Osteoblast (primary cell): ENCODE results near the gene SLITRK4. TPM values are rescaled to one million over a fixed set of nuclear protein-coding genes. Genes with fewer than 3 reads are reported as not detected.

Source experiments
- DNase-seq: peaks from one replicate; pipeline ENCODE4 v3.0.0; 2011; ENCODE audit warnings: low spot score, mixed read lengths; ENCODE audit not compliant: insufficient read length; ENCODE audit errors: missing footprints
- H2AFZ ChIP-seq: 2 replicates; pipeline ENCODE4 v1.6.0; 2011; ENCODE audit warnings: mild to moderate bottlenecking, low read length
- H3K27ac ChIP-seq: 2 replicates; pipeline ENCODE4 v1.5.1; 2011; ENCODE audit warnings: mild to moderate bottlenecking, low read depth, low read length, moderate library complexity
- H3K27me3 ChIP-seq: 2 replicates; pipeline ENCODE4 v1.6.0; 2012; ENCODE audit warnings: mild to moderate bottlenecking, control low read depth, inconsistent platforms, low read length, moderate library complexity; ENCODE audit not compliant: insufficient read depth
- H3K36me3 ChIP-seq: 2 replicates; pipeline ENCODE4 v1.5.1; 2011; ENCODE audit warnings: mild to moderate bottlenecking, low read length, control low read depth, moderate library complexity; ENCODE audit not compliant: insufficient read depth
- H3K4me1 ChIP-seq: 2 replicates; pipeline ENCODE4 v1.5.1; 2011; ENCODE audit warnings: mild to moderate bottlenecking, low read length, control low read depth, moderate library complexity; ENCODE audit not compliant: insufficient read depth
- H3K4me2 ChIP-seq: 2 replicates; pipeline ENCODE4 v1.6.0; 2011; ENCODE audit warnings: mild to moderate bottlenecking, low read length; ENCODE audit not compliant: insufficient read depth
- H3K4me3 ChIP-seq: fragments of 200-600 bp; sonication (generic); 3 replicates; pipeline ENCODE4 v1.5.1; 2012; ENCODE audit warnings: mild to moderate bottlenecking, low read length, inconsistent platforms; ENCODE audit not compliant: insufficient read depth
- H3K79me2 ChIP-seq: 2 replicates; pipeline ENCODE4 v1.6.0; 2012; ENCODE audit warnings: mild to moderate bottlenecking, low read length, control low read depth, inconsistent platforms; ENCODE audit not compliant: insufficient read depth
- H3K9me3 ChIP-seq: 2 replicates; pipeline ENCODE4 v1.5.1; 2011; ENCODE audit warnings: low read depth, low read length, control low read depth
- H4K20me1 ChIP-seq: 2 replicates; pipeline ENCODE4 v1.6.0; 2012; ENCODE audit warnings: mild to moderate bottlenecking, low read length, control low read depth; ENCODE audit not compliant: insufficient read depth
- total RNA-seq: library from RNA; depleted of rRNA; stranded (reverse); fragments of >200 nt; gene quantifications from 2 replicates; pipeline ENCODE4 v1.2.3, GENCODE V29; 2012
- TF ChIP-seq, protein P1 (sequence below): IDR thresholded peaks from 2 replicates; pipeline ENCODE4 v1.5.1; 2011; ENCODE audit warnings: mild to moderate bottlenecking, low read depth, low read length, moderate library complexity; ENCODE audit errors: extremely low read depth

The SLITRK4 gene
- total RNA-seq, 1 donor, result 0.36 TPM

DNA sequence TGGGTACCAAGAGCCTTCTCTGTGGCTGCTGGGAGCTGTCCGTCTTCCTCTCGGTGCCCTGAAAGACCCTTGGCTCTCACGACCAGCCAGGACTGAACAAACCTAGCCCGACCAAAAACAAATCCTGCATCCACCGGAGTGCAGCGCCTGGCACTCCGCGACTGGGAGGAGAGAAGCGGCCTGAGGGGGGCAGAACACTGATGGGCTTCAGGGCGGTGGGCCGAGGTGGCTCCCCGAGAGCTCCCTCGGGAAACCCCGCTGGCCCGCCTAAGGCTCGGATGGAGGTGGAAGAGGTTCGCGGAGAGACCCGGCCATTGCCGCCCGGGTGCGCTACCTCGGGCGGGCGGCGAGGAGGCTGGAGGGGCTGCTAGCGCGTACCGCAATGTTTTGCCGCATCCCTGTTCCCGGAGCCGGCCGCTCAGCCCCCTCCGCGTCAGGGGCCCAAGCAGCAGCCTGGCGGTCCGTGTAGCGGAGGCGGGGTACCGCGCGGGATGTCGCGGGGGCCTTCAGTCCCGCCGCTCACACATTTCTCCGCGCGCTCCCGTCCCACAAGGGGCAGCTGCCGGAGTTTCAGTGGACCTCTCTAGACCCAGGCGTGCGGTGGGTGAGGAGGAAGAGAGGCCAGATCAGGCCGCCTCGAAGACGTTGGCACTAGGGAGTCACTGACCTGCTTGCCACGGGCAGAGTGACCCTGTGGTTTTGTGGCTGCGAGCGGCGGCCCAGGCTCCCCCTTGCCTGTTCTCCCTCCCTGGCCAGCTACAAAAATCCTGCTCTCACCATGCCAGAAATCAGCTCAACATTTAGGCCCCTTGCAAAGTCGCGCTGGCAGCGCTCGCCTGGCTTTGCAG, 2.2 kb downstream of the SLITRK4 start:
- Histone ChIP-seq H3K4me3 (no peak overlapping the region), H3K4me1 (no peaks in the 10 kb centered on the region), H3K27me3 (no peaks in the 10 kb centered on the region), H3K79me2 (no peaks in the 10 kb centered on the region), H4K20me1 (no peaks in the 10 kb centered on the region), H3K27ac (no peak overlapping the region), H3K36me3 (no peaks in the 10 kb centered on the region), H3K4me2 (no peak overlapping the region), H2AFZ (no peak overlapping the region), H3K9me3 (peaks cover 3% of the 10 kb centered on the region)
- no peak for DNase-seq
- TF ChIP-seq, protein P1, sequence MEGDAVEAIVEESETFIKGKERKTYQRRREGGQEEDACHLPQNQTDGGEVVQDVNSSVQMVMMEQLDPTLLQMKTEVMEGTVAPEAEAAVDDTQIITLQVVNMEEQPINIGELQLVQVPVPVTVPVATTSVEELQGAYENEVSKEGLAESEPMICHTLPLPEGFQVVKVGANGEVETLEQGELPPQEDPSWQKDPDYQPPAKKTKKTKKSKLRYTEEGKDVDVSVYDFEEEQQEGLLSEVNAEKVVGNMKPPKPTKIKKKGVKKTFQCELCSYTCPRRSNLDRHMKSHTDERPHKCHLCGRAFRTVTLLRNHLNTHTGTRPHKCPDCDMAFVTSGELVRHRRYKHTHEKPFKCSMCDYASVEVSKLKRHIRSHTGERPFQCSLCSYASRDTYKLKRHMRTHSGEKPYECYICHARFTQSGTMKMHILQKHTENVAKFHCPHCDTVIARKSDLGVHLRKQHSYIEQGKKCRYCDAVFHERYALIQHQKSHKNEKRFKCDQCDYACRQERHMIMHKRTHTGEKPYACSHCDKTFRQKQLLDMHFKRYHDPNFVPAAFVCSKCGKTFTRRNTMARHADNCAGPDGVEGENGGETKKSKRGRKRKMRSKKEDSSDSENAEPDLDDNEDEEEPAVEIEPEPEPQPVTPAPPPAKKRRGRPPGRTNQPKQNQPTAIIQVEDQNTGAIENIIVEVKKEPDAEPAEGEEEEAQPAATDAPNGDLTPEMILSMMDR, result no peak

DNA sequence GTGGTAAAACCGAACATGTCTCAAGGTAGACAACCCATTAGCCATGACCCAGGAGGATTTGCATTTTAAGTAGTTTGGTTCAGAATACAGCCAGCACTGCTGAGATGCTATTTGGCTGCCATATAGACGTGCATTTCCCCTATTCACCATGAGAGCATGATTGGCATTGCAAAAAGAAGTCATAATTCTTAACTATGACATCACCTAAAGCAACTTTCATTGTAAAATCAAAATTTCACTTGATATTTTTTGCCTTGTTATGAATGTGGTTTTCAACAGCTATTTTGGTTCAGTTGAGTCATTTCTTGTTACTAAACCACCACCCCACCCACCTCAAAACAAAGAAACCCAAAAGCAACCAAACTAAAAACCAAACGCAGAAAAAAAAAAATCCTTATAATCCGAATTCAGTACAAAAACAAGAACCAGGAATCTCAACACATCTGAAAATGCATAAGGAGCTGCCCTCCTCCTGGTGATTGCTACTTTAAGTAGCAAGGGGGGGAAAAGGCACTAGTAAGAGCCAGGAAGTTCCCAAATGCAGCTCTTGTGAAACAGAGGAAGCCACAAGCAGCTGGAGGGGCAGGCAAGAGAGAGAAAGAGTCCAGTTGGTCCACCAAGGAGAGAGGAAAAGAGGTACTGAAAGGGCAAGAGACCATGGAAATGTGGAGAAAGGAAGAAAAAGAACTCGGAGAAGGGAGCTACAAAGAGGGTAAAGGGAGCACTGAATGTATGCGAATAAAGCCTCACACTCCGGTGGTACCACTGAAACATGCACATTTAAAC, 3.1 kb downstream of the SLITRK4 start:
- no peak overlapping the region for H3K4me2 ChIP-seq
- H3K4me1 ChIP-seq, result no peaks in the 10 kb centered on the region
- no peak for DNase-seq
- no peaks in the 10 kb centered on the region for H4K20me1 ChIP-seq
- no peaks in the 10 kb centered on the region for H3K36me3 ChIP-seq
- no peak overlapping the region for H3K4me3 ChIP-seq
- no peaks in the 10 kb centered on the region for H3K79me2 ChIP-seq
- H3K27me3 ChIP-seq, result no peaks in the 10 kb centered on the region
- TF ChIP-seq, protein P1, result no peak
- no peak overlapping the region for H3K27ac ChIP-seq
- peaks cover 3% of the 10 kb centered on the region for H3K9me3 ChIP-seq
- no peak overlapping the region for H2AFZ ChIP-seq

DNA sequence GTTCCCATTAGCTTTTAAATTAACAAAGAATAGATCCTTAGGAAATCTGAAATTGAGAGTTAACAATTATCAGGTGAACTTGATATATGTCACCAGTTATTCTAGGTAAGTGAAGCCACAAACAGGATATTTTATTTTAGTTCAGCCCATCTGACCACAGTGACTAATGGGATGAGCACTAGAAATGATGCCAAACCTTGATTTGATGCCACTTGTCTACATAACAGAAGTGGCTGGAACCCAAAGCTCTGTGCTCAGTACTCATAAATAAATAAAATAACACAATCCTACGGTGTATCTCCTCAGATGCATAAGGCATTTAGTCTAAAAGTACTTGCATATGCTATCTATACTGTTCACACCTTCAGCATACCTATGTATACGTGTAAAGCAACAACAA, 12.2 kb downstream of the SLITRK4 start:
- Histone ChIP-seq H4K20me1 (no peaks in the 10 kb centered on the region), H3K27me3 (no peaks in the 10 kb centered on the region), H3K4me3 (no peak overlapping the region), H3K79me2 (no peaks in the 10 kb centered on the region), H2AFZ (no peak overlapping the region), H3K36me3 (no peaks in the 10 kb centered on the region), H3K4me1 (no peaks in the 10 kb centered on the region), H3K9me3 (no peaks in the 10 kb centered on the region), H3K27ac (no peak overlapping the region), H3K4me2 (no peak overlapping the region)
- TF ChIP-seq, protein P1, result no peak
- no peak for DNase-seq

DNA sequence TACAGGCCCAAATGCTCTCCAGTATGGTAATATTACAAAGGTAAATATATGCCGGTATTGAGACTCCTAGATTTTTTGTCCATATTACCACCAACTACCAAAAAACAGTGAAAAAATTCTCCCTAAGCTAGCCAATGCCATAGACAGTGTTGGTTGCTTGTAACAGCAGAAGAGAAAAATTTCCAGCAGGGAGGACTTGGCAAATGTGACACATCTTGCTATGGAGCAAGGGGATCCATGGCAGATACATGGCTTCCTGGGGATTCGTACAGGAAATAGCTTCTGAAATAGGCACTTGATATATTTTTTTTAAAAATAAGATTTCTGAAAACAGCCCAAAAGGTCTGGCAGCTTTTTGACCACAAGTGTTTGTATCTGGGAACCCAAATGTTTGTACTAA, 14.6 kb downstream of the SLITRK4 start:
- Histone ChIP-seq H3K36me3 (no peaks in the 10 kb centered on the region), H3K27me3 (no peaks in the 10 kb centered on the region), H3K4me1 (no peaks in the 10 kb centered on the region), H4K20me1 (no peaks in the 10 kb centered on the region), H3K27ac (no peak overlapping the region), H3K79me2 (no peaks in the 10 kb centered on the region), H3K4me3 (no peak overlapping the region), H2AFZ (no peak overlapping the region), H3K9me3 (no peaks in the 10 kb centered on the region), H3K4me2 (no peak overlapping the region)
- DNase-seq, result no peak
- TF ChIP-seq, protein P1, result no peak
